SK-N-SH (cell line): Measurements from ENCODE around the gene ZNF783. TPM values are rescaled to one million over a fixed set of nuclear protein-coding genes. Genes with fewer than 3 reads are reported as not detected.

Source experiments
- CTCF ChIA-PET: fragments of 300-600, 350-600 bp; formaldehyde crosslinking; extraction: SDS; loops from one replicate; lab custom pipeline; 2021; lab: Yijun Ruan, JAX
- POLR2A ChIA-PET: fragments of 350-600 bp; sonication (Branson Sonifier 250); formaldehyde crosslinking; extraction: SDS; loops from one replicate; lab custom pipeline; 2020; ENCODE audit warnings: antibody characterized with exemption, inconsistent platforms; lab: Yijun Ruan, JAX
- DNase-seq: peaks from one replicate; pipeline ENCODE4 v3.0.0; 2012
- H2AFZ ChIP-seq: fragments of 200-600 bp; sonication (generic); 2 replicates; pipeline ENCODE4 v1.8.1; 2016; ENCODE audit warnings: antibody characterized with exemption, mild to moderate bottlenecking, low read depth
- H3F3A ChIP-seq: fragments of 200-600 bp; sonication (generic); replicated peaks from 2 replicates; pipeline ENCODE3; 2016; ENCODE audit warnings: antibody characterized with exemption, mild to moderate bottlenecking; ENCODE audit not compliant: insufficient read depth
- H3K27ac ChIP-seq, 2 experiments: fragments of 200-500 bp in 1 of 2; fragments of 200-600 bp in 1 of 2; sonication (Bioruptor generic) in 1 of 2; sonication (generic), shearing (Covaris generic) in 1 of 2; 2 replicates each; pipeline versions ENCODE4 v1.5.1 to v1.6.1; 2014 to 2016; ENCODE audit warnings: low read depth in 2 of 2, inconsistent platforms in 1 of 2, low read length in 1 of 2, mild to moderate bottlenecking in 1 of 2, mixed read lengths in 1 of 2
- H3K27me3 ChIP-seq: fragments of 200-600 bp; sonication (generic), shearing (Covaris generic); 2 replicates; pipeline ENCODE4 v1.6.1; 2016; ENCODE audit warnings: mixed run types; ENCODE audit not compliant: insufficient read depth
- H3K36me3 ChIP-seq, 2 experiments: fragments of 200-500 bp in 1 of 2; fragments of 200-600 bp in 1 of 2; sonication (Bioruptor generic) in 1 of 2; sonication (generic) in 1 of 2; replicated peaks in 1 of 2; 2 replicates each; pipeline versions ENCODE3 to v1.5.1; 2014 to 2016; ENCODE audit warnings: low read length in 1 of 2, mild to moderate bottlenecking in 1 of 2; ENCODE audit not compliant: insufficient read depth in 2 of 2, control insufficient read depth in 1 of 2
- H3K4me1 ChIP-seq, 2 experiments: fragments of 200-500 bp in 1 of 2; fragments of 200-600 bp in 1 of 2; sonication (Bioruptor generic) in 1 of 2; sonication (generic), shearing (Covaris generic) in 1 of 2; 2 replicates each; pipeline versions ENCODE4 v1.5.1 to v1.6.1; 2014 to 2016; ENCODE audit warnings: low read depth in 1 of 2, low read length in 1 of 2, mixed run types in 1 of 2; ENCODE audit not compliant: insufficient read depth in 2 of 2, control insufficient read depth in 1 of 2
- H3K4me2 ChIP-seq: fragments of 200-600 bp; sonication (generic), shearing (Covaris generic); 2 replicates; pipeline ENCODE4 v1.6.1; 2017; ENCODE audit warnings: mixed run types
- H3K4me3 ChIP-seq, 2 experiments: fragments of 200-500 bp in 1 of 2; fragments of 200-600 bp in 1 of 2; sonication (Bioruptor generic) in 1 of 2; sonication (generic), shearing (Covaris generic) in 1 of 2; 2 replicates each; pipeline versions ENCODE4 v1.5.1 to v1.8.1; 2014 to 2016; ENCODE audit warnings: low read depth in 2 of 2, inconsistent platforms in 1 of 2, low read length in 1 of 2, mild to moderate bottlenecking in 1 of 2, mixed read lengths in 1 of 2, moderate library complexity in 1 of 2
- H3K79me2 ChIP-seq: fragments of 200-600 bp; sonication (generic); 2 replicates; pipeline ENCODE4 v1.8.1; 2017; ENCODE audit warnings: mild to moderate bottlenecking; ENCODE audit not compliant: insufficient read depth
- H3K9ac ChIP-seq: fragments of 200-600 bp; sonication (generic); 2 replicates; pipeline ENCODE4 v1.6.1; 2017; ENCODE audit warnings: mixed run types
- H3K9me2 ChIP-seq: fragments of 200-600 bp; sonication (generic); 2 replicates; pipeline ENCODE4 v1.6.1; 2017; ENCODE audit warnings: mixed run types
- H3K9me3 ChIP-seq: fragments of 200-600 bp; sonication (generic); 2 replicates; pipeline ENCODE4 v1.6.1; 2017; ENCODE audit warnings: mixed run types, mild to moderate bottlenecking, moderate library complexity
- H4K20me1 ChIP-seq: fragments of 200-600 bp; sonication (generic); 2 replicates; pipeline ENCODE4 v1.6.1; 2017; ENCODE audit warnings: mild to moderate bottlenecking, mixed run types; ENCODE audit not compliant: insufficient read depth
- CHD2 ChIP-seq: fragments of 150-350 bp; IDR thresholded peaks from 2 replicates; pipeline ENCODE4 v1.6.1; 2018; ENCODE audit warnings: low read length; ENCODE audit not compliant: partially characterized antibody
- CTCF ChIP-seq: fragments of 200-600 bp; sonication (generic); IDR thresholded peaks from 2 replicates; pipeline ENCODE4 v1.6.1; 2017; ENCODE audit warnings: antibody characterized with exemption, mild to moderate bottlenecking, moderate library complexity
- EZH2phosphoT487 ChIP-seq: fragments of 200-600 bp; sonication (generic); IDR thresholded peaks from 2 replicates; pipeline ENCODE4 v1.6.1; 2017; ENCODE audit warnings: low read depth, mixed run types, mild to moderate bottlenecking, antibody characterized with exemption, moderate library complexity, borderline replicate concordance
- FOXM1 ChIP-seq: IDR thresholded peaks from 2 replicates; pipeline ENCODE4 v1.4.0; 2012; ENCODE audit warnings: low read depth, mild to moderate bottlenecking
- GATA2 ChIP-seq: sonication (generic); formaldehyde crosslinking; IDR thresholded peaks from 2 replicates; pipeline ENCODE4 v1.5.0; 2020; ENCODE audit warnings: mild to moderate bottlenecking, missing genetic modification reagents
- JUND ChIP-seq: IDR thresholded peaks from 2 replicates; pipeline ENCODE4 v1.4.0; 2012
- PBX3 ChIP-seq: IDR thresholded peaks from 2 replicates; pipeline ENCODE4; 2012
- RFX5 ChIP-seq: IDR thresholded peaks from 2 replicates; pipeline ENCODE4 v1.6.1; 2012; ENCODE audit warnings: mild to moderate bottlenecking, improper control_type of control experiment, low read length
- SIN3A ChIP-seq: IDR thresholded peaks from 2 replicates; pipeline ENCODE4 v1.6.1; 2012; ENCODE audit warnings: low read depth, mild to moderate bottlenecking, low read length, moderate library complexity, borderline replicate concordance
- TAF1 ChIP-seq: IDR thresholded peaks from 2 replicates; pipeline ENCODE4 v1.6.1; 2012; ENCODE audit warnings: low read depth, mild to moderate bottlenecking, low read length, moderate library complexity, borderline replicate concordance
- TCF12 ChIP-seq: IDR thresholded peaks from 2 replicates; pipeline ENCODE4 v1.4.0; 2012
- USF1 ChIP-seq: IDR thresholded peaks from 2 replicates; pipeline ENCODE4 v1.4.0; 2012; ENCODE audit warnings: low read depth, borderline replicate concordance
- ZBTB33 ChIP-seq: IDR thresholded peaks from 2 replicates; pipeline ENCODE4 v1.4.0; 2012; ENCODE audit warnings: low read depth, borderline replicate concordance
- WGBS: methylation state at CpG from one replicate; pipeline ENCODE4 v1.1.6; 2017; ENCODE audit warnings: low lambda C conversion rate; 5-methylcytosine and 5-hydroxymethylcytosine counted together
- polyA plus RNA-seq, 3 experiments: library from polyadenylated mRNA; depleted of rRNA; stranded (reverse); fragments of >200 nt; gene quantifications; 2 replicates each; pipeline ENCODE4 v1.2.3, GENCODE V29; 2012

ZNF783 gene
- polyA plus RNA-seq, 1 of the 3 experiments (the other 2 are of a cell fraction): 12.5 TPM

GRCh38 chr7:149289856-149290255, 27.9 kb downstream of the ZNF783 start:
- no peaks in the 10 kb centered on the region for H3K27me3 ChIP-seq
- TF ChIP-seq FOXM1 (no peak), EZH2phosphoT487 (no peak), RFX5 (no peak), PBX3 (no peak), GATA2 (CRISPR knock-in tag) (no peak), USF1 (no peak), JUND (no peak), CTCF (no peak), TCF12 (no peak), ZBTB33 (no peak), TAF1 (no peak), SIN3A (no peak), CHD2 (no peak)
- no peaks in the 10 kb centered on the region for H4K20me1 ChIP-seq
- ChIA-PET CTCF (interaction anchor here (1.2 to 2.7 kb wide), 3 partner anchors 21 to 28 kb away, joined by 3 to 15 read pairs (median 9); partner anchors contain the start of gene ZNF783), POLR2A (interaction anchor here (0.6 kb wide), 1 partner anchor 11 kb away, joined by 4 read pairs; no protein-coding TSS in a partner anchor)
- peaks cover 0 to 13% of the 10 kb centered on the region in 2 experiments; a peak in 1 of 4 replicates for H3K4me1 ChIP-seq
- no peaks in the 10 kb centered on the region for H3K79me2 ChIP-seq
- H3K9ac ChIP-seq: no peak overlapping the region
- 86% methylated on average over 4 of the region's 4 CpGs for whole genome bisulfite sequencing
- no peak for DNase-seq
- H3F3A ChIP-seq: no peaks in the 10 kb centered on the region
- no peaks in the 10 kb centered on the region for H3K9me2 ChIP-seq
- H3K27ac ChIP-seq: no peak overlapping the region
- peaks cover 0 to 16% of the 10 kb centered on the region in 2 experiments for H3K36me3 ChIP-seq
- H3K4me3 ChIP-seq: no peak overlapping the region
- no peaks in the 10 kb centered on the region for H3K9me3 ChIP-seq
- H2AFZ ChIP-seq: no peak overlapping the region
- H3K4me2 ChIP-seq: no peak overlapping the region
